Cardiac fibroblast (primary cell): Measurements from ENCODE around the gene MDH1.
"Not testable (repeated sequence)": the region's sequence is repeated elsewhere in the genome, so short reads cannot be mapped to it uniquely, and the experiment has no call there.

ENCODE experiments used
- DNase-seq, 2 donors: peaks; one replicate each; pipeline versions ENCODE4 v3.0.0 to v3.0.0-alpha.2; 2010; ENCODE audit warnings: low read depth in 2 of 2
- H3K4me3 ChIP-seq, 2 donors: replicated peaks in 1 of 2; 1 replicate in 1 of 2; 2 replicates in 1 of 2; pipeline ENCODE4 v1.5.1; 2011; ENCODE audit warnings: low read depth in 2 of 2, low read length in 2 of 2, mild to moderate bottlenecking in 2 of 2, moderate library complexity in 1 of 2
- CTCF ChIP-seq: IDR thresholded peaks from one replicate; pipeline ENCODE4 v1.5.1; 2011; ENCODE audit warnings: low read depth, mild to moderate bottlenecking, low read length, inconsistent platforms

The MDH1 gene

GRCh38 chr2:63555931-63556330 lies 32.8 kb upstream of the MDH1 start:
- no peak for DNase-seq
- no peak overlapping the region for H3K4me3 ChIP-seq
- no peak for TF ChIP-seq CTCF

- not testable (repeated sequence) for DNase-seq, H3K4me3 ChIP-seq
These were observed 30.9 kb upstream of the MDH1 start for GRCh38 chr2:63557819-63558218.

- DNase-seq, H3K4me3 ChIP-seq: not testable (repeated sequence)
These were observed 29.8 kb upstream of the MDH1 start for GRCh38 chr2:63558922-63559321.

- no peak overlapping the region for H3K4me3 ChIP-seq
- DNase-seq = no peak
- TF ChIP-seq CTCF = no peak
These were observed 26.0 kb upstream of the MDH1 start for GRCh38 chr2:63562751-63563150.

GRCh38 chr2:63569740-63570139 lies 19.0 kb upstream of the MDH1 start:
- TF ChIP-seq CTCF = no peak
- DNase-seq = no peak
- H3K4me3 ChIP-seq = no peak overlapping the region

GRCh38 chr2:63571291-63571690 lies 17.5 kb upstream of the MDH1 start:
- no peak for TF ChIP-seq CTCF
- H3K4me3 ChIP-seq = no peak overlapping the region
- DNase-seq = peak in 1 of 2 donors; percentile 58

GRCh38 chr2:63572001-63572400 lies 16.8 kb upstream of the MDH1 start:
- TF ChIP-seq CTCF = no peak
- H3K4me3 ChIP-seq = no peak overlapping the region
- no peak for DNase-seq

GRCh38 chr2:63573026-63573425 lies 15.7 kb upstream of the MDH1 start:
- not testable (repeated sequence) for H3K4me3 ChIP-seq, DNase-seq

GRCh38 chr2:63573726-63574345 lies 14.9 kb upstream of the MDH1 start:
- DNase-seq, H3K4me3 ChIP-seq: not testable (repeated sequence)
